WERI-Rb-1 (cell line): ENCODE data around the gene PROM2.

Experiments used
- DNase-seq: peaks from one replicate; pipeline ENCODE4 v3.0.0-alpha.2; 2020
- H3K27ac ChIP-seq: fragments of 250-450 bp; sonication (Bioruptor Pico); 2 replicates; pipeline ENCODE4 v1.5.1; 2020; ENCODE audit warnings: mild to moderate bottlenecking, moderate library complexity
- H3K27me3 ChIP-seq: fragments of 250-450 bp; sonication (Bioruptor Pico); 2 replicates; pipeline ENCODE4 v1.5.1; 2021; ENCODE audit warnings: mild to moderate bottlenecking, low read depth, moderate library complexity; ENCODE audit not compliant: insufficient read depth, severe bottlenecking
- H3K36me3 ChIP-seq: fragments of 250-450 bp; sonication (Bioruptor Pico); 2 replicates; pipeline ENCODE4 v1.5.1; 2020; ENCODE audit warnings: mild to moderate bottlenecking, moderate library complexity
- H3K4me3 ChIP-seq: 2 replicates; pipeline ENCODE4 v1.5.1; 2011; ENCODE audit warnings: low read depth, mild to moderate bottlenecking, control low read depth, low read length
- H3K9me3 ChIP-seq: fragments of 250-450 bp; sonication (Bioruptor Pico); 2 replicates; pipeline ENCODE4 v1.5.1; 2021; ENCODE audit warnings: mild to moderate bottlenecking, moderate library complexity; ENCODE audit not compliant: severe bottlenecking
- TF ChIP-seq, protein P1 (sequence below): IDR thresholded peaks from 2 replicates; pipeline ENCODE4 v1.5.1; 2011; ENCODE audit warnings: low read depth, mild to moderate bottlenecking, control low read depth, inconsistent platforms, low read length

PROM2 gene, protein sequence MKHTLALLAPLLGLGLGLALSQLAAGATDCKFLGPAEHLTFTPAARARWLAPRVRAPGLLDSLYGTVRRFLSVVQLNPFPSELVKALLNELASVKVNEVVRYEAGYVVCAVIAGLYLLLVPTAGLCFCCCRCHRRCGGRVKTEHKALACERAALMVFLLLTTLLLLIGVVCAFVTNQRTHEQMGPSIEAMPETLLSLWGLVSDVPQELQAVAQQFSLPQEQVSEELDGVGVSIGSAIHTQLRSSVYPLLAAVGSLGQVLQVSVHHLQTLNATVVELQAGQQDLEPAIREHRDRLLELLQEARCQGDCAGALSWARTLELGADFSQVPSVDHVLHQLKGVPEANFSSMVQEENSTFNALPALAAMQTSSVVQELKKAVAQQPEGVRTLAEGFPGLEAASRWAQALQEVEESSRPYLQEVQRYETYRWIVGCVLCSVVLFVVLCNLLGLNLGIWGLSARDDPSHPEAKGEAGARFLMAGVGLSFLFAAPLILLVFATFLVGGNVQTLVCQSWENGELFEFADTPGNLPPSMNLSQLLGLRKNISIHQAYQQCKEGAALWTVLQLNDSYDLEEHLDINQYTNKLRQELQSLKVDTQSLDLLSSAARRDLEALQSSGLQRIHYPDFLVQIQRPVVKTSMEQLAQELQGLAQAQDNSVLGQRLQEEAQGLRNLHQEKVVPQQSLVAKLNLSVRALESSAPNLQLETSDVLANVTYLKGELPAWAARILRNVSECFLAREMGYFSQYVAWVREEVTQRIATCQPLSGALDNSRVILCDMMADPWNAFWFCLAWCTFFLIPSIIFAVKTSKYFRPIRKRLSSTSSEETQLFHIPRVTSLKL

DNA sequence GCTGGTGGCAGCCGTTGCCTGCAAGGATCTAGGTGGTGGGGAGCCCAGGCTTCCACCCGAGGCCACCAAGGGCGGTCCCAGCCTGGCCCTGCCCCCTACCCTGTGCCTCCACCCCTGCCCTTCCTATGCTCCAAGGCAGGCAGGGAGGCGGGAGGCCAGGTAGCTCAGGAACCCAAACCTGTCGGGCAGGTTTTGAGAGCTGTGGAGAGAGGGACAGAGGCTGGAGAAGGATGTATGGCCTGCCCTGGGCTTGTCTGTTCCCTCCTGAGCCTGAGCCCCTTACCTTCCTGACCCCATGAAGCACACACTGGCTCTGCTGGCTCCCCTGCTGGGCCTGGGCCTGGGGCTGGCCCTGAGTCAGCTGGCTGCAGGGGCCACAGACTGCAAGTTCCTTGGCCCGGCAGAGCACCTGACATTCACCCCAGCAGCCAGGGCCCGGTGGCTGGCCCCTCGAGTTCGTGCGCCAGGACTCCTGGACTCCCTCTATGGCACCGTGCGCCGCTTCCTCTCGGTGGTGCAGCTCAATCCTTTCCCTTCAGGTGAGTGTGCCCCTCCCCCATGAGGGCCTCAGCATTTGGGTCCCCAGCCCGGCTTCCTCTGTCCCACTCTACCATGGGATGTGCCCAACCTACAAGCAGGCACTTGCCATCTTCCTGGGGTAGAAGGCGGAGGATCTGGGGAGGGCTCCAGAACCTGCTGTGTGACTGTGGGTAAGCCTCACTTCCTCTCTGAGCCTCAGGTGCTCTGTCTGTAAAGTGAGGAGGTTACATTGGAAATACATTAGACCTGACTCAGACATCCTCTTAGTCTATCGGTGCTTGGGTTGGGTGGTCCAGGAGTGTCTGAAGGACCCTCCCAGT, at the start of gene PROM2:
TSS of gene PROM2 (plus strand) at position 159 of the 860 bp plus-strand sequence. CDS start at position 296, 137 bp downstream.
- no peak within 1 kb of the TSS for H3K27ac ChIP-seq
- H3K4me3 ChIP-seq: no peak within 1 kb of the TSS
- H3K27me3 ChIP-seq: no peaks in the 10 kb centered on the region
- TF ChIP-seq, protein P1, sequence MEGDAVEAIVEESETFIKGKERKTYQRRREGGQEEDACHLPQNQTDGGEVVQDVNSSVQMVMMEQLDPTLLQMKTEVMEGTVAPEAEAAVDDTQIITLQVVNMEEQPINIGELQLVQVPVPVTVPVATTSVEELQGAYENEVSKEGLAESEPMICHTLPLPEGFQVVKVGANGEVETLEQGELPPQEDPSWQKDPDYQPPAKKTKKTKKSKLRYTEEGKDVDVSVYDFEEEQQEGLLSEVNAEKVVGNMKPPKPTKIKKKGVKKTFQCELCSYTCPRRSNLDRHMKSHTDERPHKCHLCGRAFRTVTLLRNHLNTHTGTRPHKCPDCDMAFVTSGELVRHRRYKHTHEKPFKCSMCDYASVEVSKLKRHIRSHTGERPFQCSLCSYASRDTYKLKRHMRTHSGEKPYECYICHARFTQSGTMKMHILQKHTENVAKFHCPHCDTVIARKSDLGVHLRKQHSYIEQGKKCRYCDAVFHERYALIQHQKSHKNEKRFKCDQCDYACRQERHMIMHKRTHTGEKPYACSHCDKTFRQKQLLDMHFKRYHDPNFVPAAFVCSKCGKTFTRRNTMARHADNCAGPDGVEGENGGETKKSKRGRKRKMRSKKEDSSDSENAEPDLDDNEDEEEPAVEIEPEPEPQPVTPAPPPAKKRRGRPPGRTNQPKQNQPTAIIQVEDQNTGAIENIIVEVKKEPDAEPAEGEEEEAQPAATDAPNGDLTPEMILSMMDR: no peak
- H3K36me3 ChIP-seq: no peaks in the 10 kb centered on the region
- peak; percentile 5 for DNase-seq
- H3K9me3 ChIP-seq: no peaks in the 10 kb centered on the region

DNA sequence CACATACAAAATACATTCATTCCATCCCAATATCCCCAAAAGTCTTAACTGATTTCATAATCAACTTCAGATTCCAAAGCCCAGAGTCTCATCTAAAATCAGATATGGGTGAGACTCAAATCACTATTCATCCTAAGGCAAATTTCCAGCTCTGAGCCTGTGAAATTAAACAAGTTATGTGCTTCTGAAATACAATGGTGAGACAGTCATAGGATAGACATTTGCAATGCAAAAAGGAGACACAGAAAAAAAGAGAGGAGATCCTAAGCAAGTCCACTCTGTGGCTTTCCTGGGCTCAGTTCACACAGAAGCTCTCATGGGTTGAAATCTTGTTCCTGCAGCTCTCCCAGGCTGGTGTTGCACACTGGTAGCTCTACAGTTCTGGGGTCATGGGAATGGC, 48.6 kb upstream of the PROM2 start:
- H3K9me3 ChIP-seq: no peaks in the 10 kb centered on the region

DNA sequence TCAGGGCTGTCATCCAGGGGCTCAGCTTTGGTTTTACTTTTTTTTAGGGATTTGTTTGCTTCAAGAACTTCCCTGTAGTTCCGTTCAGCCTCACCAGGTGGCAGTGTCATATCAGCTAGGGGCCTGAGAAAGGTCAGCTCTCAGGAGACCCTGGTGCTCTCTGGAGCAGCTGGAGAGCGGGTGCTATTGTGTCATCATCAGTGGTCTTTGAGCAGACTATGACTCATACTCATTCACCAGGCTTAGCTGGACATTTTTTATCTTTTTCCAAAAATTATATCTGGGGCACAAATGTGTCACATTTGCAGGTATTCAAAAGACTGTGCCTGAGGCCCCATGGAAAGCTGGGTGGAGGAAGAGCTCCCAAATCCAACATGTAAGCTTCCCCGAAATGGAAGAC, 42.5 kb upstream of the PROM2 start:
- peak; percentile 87 for DNase-seq
- TF ChIP-seq, protein P1: peak; percentile 81

More for the DNA sequence above, 48.6 kb upstream of the PROM2 start:
- Histone ChIP-seq H3K27ac (no peak overlapping the region), H3K27me3 (no peaks in the 10 kb centered on the region), H3K36me3 (no peaks in the 10 kb centered on the region; the same call in none of the 2 replicates), H3K4me3 (no peak overlapping the region)
- TF ChIP-seq, protein P1: no peak
- no peak for DNase-seq

DNA sequence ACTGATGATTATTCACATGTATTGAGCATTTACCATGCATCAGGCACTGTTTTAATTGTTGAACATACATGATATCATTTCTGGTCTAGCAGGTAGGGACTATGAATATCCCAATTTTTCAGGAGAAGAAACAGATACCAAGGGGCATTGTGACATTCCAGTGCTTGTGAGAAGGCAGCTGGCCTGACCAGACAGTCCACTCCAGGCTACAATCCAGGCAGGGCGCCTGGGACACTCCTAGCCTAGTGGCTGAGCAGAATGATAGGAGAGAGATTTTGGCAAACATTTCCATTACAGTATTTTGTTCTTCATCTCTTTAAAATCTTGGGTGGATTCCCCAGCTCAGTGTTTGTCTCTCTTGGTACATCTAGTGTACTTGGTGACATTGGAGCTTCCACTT, 42.0 kb upstream of the PROM2 start:
- TF ChIP-seq, protein P1: no peak
- Histone ChIP-seq H3K36me3 (no peaks in the 10 kb centered on the region), H3K27me3 (no peaks in the 10 kb centered on the region), H3K4me3 (no peak overlapping the region), H3K27ac (no peak overlapping the region), H3K9me3 (no peaks in the 10 kb centered on the region)
- no peak for DNase-seq

More for the DNA sequence above, 42.5 kb upstream of the PROM2 start:
- Histone ChIP-seq H3K27me3 (no peaks in the 10 kb centered on the region), H3K9me3 (no peaks in the 10 kb centered on the region), H3K4me3 (no peak overlapping the region), H3K27ac (no peak overlapping the region), H3K36me3 (no peaks in the 10 kb centered on the region)

DNA sequence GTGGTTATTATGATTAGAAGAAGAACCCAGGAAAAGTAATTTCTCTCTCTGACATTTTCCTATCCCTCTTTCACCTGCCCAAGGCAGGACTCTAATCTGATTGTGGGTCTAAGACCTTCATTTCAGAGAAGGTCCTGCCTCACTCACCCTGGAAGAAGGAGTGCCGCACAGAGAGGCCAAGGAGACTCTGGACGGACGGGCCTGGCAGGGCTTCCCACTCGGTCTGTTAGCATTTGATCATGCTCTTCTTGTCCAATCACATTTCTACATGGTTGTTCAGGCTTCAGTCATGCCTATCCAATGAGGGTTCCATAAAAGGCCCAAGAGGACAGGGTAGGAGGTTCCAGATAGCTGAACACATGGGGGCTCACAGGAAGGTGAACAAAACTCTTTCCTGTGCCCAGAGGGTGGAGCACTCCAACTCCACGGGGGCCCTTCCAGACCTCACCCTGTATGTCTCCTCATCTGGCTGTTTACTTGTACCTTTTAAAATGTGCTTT, 39.9 kb upstream of the PROM2 start:
- TF ChIP-seq, protein P1: no peak
- Histone ChIP-seq H3K27me3 (no peaks in the 10 kb centered on the region), H3K27ac (no peak overlapping the region), H3K9me3 (no peaks in the 10 kb centered on the region), H3K36me3 (no peaks in the 10 kb centered on the region), H3K4me3 (no peak overlapping the region)
- DNase-seq: no peak
